Neuronal stem cell (in vitro differentiated cells): Measurements from ENCODE around the gene GP9.

Source experiments
- DNase-seq: peaks from one replicate; pipeline ENCODE4 v3.0.0-alpha.2; 2013; ENCODE audit warnings: low spot score
- H2AFZ ChIP-seq: one replicate; pipeline ENCODE4 v1.6.1; 2013; ENCODE audit warnings: mild to moderate bottlenecking, low read length, inconsistent platforms
- H2AK5ac ChIP-seq: 2 replicates; pipeline ENCODE4 v1.6.1; 2013; ENCODE audit warnings: low read depth, mild to moderate bottlenecking, inconsistent platforms, low read length, moderate library complexity, mixed read lengths
- H2BK120ac ChIP-seq: 2 replicates; pipeline ENCODE4 v1.6.1; 2013; ENCODE audit warnings: low read depth, mild to moderate bottlenecking, inconsistent platforms, low read length, moderate library complexity, mixed read lengths
- H2BK12ac ChIP-seq: one replicate; pipeline ENCODE4 v1.6.1; 2013; ENCODE audit warnings: low read length, inconsistent platforms
- H2BK15ac ChIP-seq: 2 replicates; pipeline ENCODE4 v1.6.1; 2013; ENCODE audit warnings: mild to moderate bottlenecking, low read length, inconsistent platforms, mixed read lengths
- H2BK5ac ChIP-seq: one replicate; pipeline ENCODE4 v1.6.1; 2013; ENCODE audit warnings: inconsistent platforms, mild to moderate bottlenecking, low read length, moderate library complexity
- H3K14ac ChIP-seq: one replicate; pipeline ENCODE4 v1.6.1; 2013; ENCODE audit warnings: low read length, inconsistent platforms
- H3K18ac ChIP-seq: 2 replicates; pipeline ENCODE4 v1.6.1; 2013; ENCODE audit warnings: low read length, inconsistent platforms
- H3K23ac ChIP-seq: 2 replicates; pipeline ENCODE4 v1.6.1; 2013; ENCODE audit warnings: low read depth, mild to moderate bottlenecking, mixed read lengths, low read length, inconsistent platforms; ENCODE audit not compliant: poor library complexity
- H3K27ac ChIP-seq: replicated peaks from 3 replicates; pipeline ENCODE4 v1.5.1; 2013; ENCODE audit warnings: low read length, inconsistent platforms
- H3K27me3 ChIP-seq, 3 experiments: 2 replicates each; pipeline ENCODE4 v1.6.1; 2013; ENCODE audit warnings: low read length in 3 of 3, mild to moderate bottlenecking in 2 of 3, inconsistent platforms in 1 of 3, low read depth in 1 of 3, mixed read lengths in 1 of 3, moderate library complexity in 1 of 3; ENCODE audit not compliant: control insufficient read depth in 3 of 3, insufficient read depth in 3 of 3
- H3K36me3 ChIP-seq, 2 donors: replicated peaks in 1 of 2; 2 replicates each; pipeline ENCODE4 v1.6.1; 2013; ENCODE audit warnings: low read length in 2 of 2; ENCODE audit not compliant: control insufficient read depth in 2 of 2, insufficient read depth in 2 of 2
- H3K4ac ChIP-seq: 2 replicates; pipeline ENCODE4 v1.6.1; 2013; ENCODE audit warnings: inconsistent platforms, mild to moderate bottlenecking, low read length, moderate library complexity
- H3K4me1 ChIP-seq, 2 donors: 1 replicate in 1 of 2; 2 replicates in 1 of 2; pipeline ENCODE4 v1.6.1; 2013; ENCODE audit warnings: low read length in 2 of 2, low read depth in 1 of 2; ENCODE audit not compliant: control insufficient read depth in 2 of 2, insufficient read depth in 1 of 2
- H3K4me2 ChIP-seq: one replicate; pipeline ENCODE4 v1.6.1; 2013; ENCODE audit warnings: mild to moderate bottlenecking, low read length, inconsistent platforms; ENCODE audit not compliant: insufficient read depth, poor library complexity, severe bottlenecking
- H3K4me3 ChIP-seq, 2 donors: 2 replicates each; pipeline ENCODE4 v1.5.1; 2013; ENCODE audit warnings: low read length in 2 of 2, mild to moderate bottlenecking in 2 of 2, inconsistent platforms in 1 of 2, moderate library complexity in 1 of 2
- H3K79me1 ChIP-seq: one replicate; pipeline ENCODE4 v1.6.1; 2013; ENCODE audit warnings: low read depth, mild to moderate bottlenecking, inconsistent platforms, low read length, moderate library complexity
- H3K9ac ChIP-seq: one replicate; pipeline ENCODE4 v1.6.1; 2013; ENCODE audit warnings: mild to moderate bottlenecking, low read depth, low read length, inconsistent platforms; ENCODE audit not compliant: poor library complexity
- H3K9me3 ChIP-seq, 2 donors: replicated peaks in 1 of 2; 2 replicates each; pipeline versions ENCODE3 to v1.6.1; 2013; ENCODE audit warnings: low read length in 2 of 2, mild to moderate bottlenecking in 2 of 2, inconsistent platforms in 1 of 2, low read depth in 1 of 2, mixed read lengths in 1 of 2, moderate library complexity in 1 of 2; ENCODE audit not compliant: control insufficient read depth in 2 of 2, insufficient read depth in 1 of 2
- H4K8ac ChIP-seq: one replicate; pipeline ENCODE4 v1.6.1; 2013; ENCODE audit warnings: low read depth, mild to moderate bottlenecking, inconsistent platforms, low read length, moderate library complexity
- H4K91ac ChIP-seq: one replicate; pipeline ENCODE4 v1.6.1; 2013; ENCODE audit warnings: low read length, low read depth, mild to moderate bottlenecking, inconsistent platforms; ENCODE audit not compliant: poor library complexity
- WGBS, 2 donors: extraction: QIAGEN DNeasy Blood & Tissue Kit; methylation state at CpG; one replicate each; pipeline ENCODE4 v1.1.7; 2013; ENCODE audit warnings: missing lambda C conversion rate in 2 of 2, mixed read lengths in 1 of 2; ENCODE audit not compliant: insufficient read length in 2 of 2, insufficient replicate concordance in 1 of 2; ENCODE audit errors: extremely low coverage in 2 of 2; 5-methylcytosine and 5-hydroxymethylcytosine counted together

GP9 gene

GRCh38 chr3:129033151-129033550 is 27.4 kb upstream of the GP9 start:
- Histone ChIP-seq H3K4me3 (no peak overlapping the region), H4K8ac (peak overlapping the region; percentile 27), H2BK12ac (no peak overlapping the region), H3K4me1 (no peaks in the 10 kb centered on the region), H3K36me3 (peaks cover 0 to 84% of the 10 kb centered on the region in 2 donors), H3K4ac (no peak overlapping the region), H4K91ac (no peak overlapping the region), H2AFZ (no peak overlapping the region), H2BK15ac (no peak overlapping the region), H3K18ac (no peak overlapping the region), H2AK5ac (no peak overlapping the region), H2BK5ac (no peak overlapping the region), H3K9me3 (peaks cover 0 to 2% of the 10 kb centered on the region in 2 donors), H3K27me3 (no peaks in the 10 kb centered on the region), H3K79me1 (peaks cover 2% of the 10 kb centered on the region), H3K23ac (no peak overlapping the region), H3K27ac (no peak overlapping the region), H2BK120ac (no peak overlapping the region), H3K14ac (no peak overlapping the region), H3K9ac (peak overlapping the region; percentile 74), H3K4me2 (no peak overlapping the region)
- DNase-seq, result no peak
- no CpG with 5 or more reads among the region's 7 CpGs for WGBS, 2 donors

- no CpG with 5 or more reads among the region's 12 CpGs for WGBS, 2 donors
- H3K4ac ChIP-seq, result no peak overlapping the region
- no peak overlapping the region for H4K91ac ChIP-seq
- H3K4me1 ChIP-seq, result no peaks in the 10 kb centered on the region
- no peak overlapping the region for H2BK120ac ChIP-seq
- peaks cover 0 to 2% of the 10 kb centered on the region in 2 donors for H3K9me3 ChIP-seq
- no peak overlapping the region for H3K23ac ChIP-seq
- no peak overlapping the region for H3K27ac ChIP-seq
- no peak overlapping the region for H3K9ac ChIP-seq
- H2BK15ac ChIP-seq, result no peak overlapping the region
- no peak overlapping the region for H2AFZ ChIP-seq
- no peak overlapping the region for H3K4me3 ChIP-seq
- no peak overlapping the region for H2AK5ac ChIP-seq
- H3K18ac ChIP-seq, result no peak overlapping the region
- no peak overlapping the region for H2BK5ac ChIP-seq
- no peak overlapping the region for H3K14ac ChIP-seq
- no peaks in the 10 kb centered on the region for H3K27me3 ChIP-seq
- peaks cover 2% of the 10 kb centered on the region for H3K79me1 ChIP-seq
- no peak for DNase-seq
- H2BK12ac ChIP-seq, result no peak overlapping the region
- no peak overlapping the region for H4K8ac ChIP-seq
- H3K36me3 ChIP-seq, result peaks cover 0 to 89% of the 10 kb centered on the region in 2 donors
- H3K4me2 ChIP-seq, result no peak overlapping the region
Measured at GRCh38 chr3:129033633-129034321, 26.8 kb upstream of the GP9 start.

- peaks cover 0 to 93% of the 10 kb centered on the region in 2 donors for H3K36me3 ChIP-seq
- no peak overlapping the region for H3K4ac ChIP-seq
- H4K91ac ChIP-seq, result no peak overlapping the region
- no peak overlapping the region for H3K14ac ChIP-seq
- H2BK5ac ChIP-seq, result no peak overlapping the region
- no peak overlapping the region for H3K18ac ChIP-seq
- no peak overlapping the region for H4K8ac ChIP-seq
- no peak overlapping the region for H3K4me2 ChIP-seq
- H2AFZ ChIP-seq, result no peak overlapping the region
- H2BK12ac ChIP-seq, result no peak overlapping the region
- peaks cover 0 to 2% of the 10 kb centered on the region in 2 donors for H3K9me3 ChIP-seq
- peaks cover 2% of the 10 kb centered on the region for H3K79me1 ChIP-seq
- H2AK5ac ChIP-seq, result no peak overlapping the region
- H3K4me1 ChIP-seq, result no peaks in the 10 kb centered on the region
- no peaks in the 10 kb centered on the region for H3K27me3 ChIP-seq
- no peak overlapping the region for H3K4me3 ChIP-seq
- no peak overlapping the region for H3K27ac ChIP-seq
- no peak overlapping the region for H2BK120ac ChIP-seq
- no CpG with 5 or more reads among the region's 6 CpGs for WGBS, 2 donors
- no peak overlapping the region for H2BK15ac ChIP-seq
- DNase-seq, result no peak
- H3K9ac ChIP-seq, result no peak overlapping the region
- H3K23ac ChIP-seq, result no peak overlapping the region
Measured at GRCh38 chr3:129034642-129035041, 25.9 kb upstream of the GP9 start.

- H3K18ac ChIP-seq, result peak overlapping the region; percentile 65
- no peak overlapping the region for H2AK5ac ChIP-seq
- no peak overlapping the region for H2BK12ac ChIP-seq
- no peak for DNase-seq
- WGBS, 2 donors, result no CpG with 5 or more reads among the region's 11 CpGs
- no peak overlapping the region for H3K23ac ChIP-seq
- no peak overlapping the region for H3K27ac ChIP-seq
- H4K91ac ChIP-seq, result no peak overlapping the region
- no peak overlapping the region for H3K4ac ChIP-seq
- no peak overlapping the region for H2BK5ac ChIP-seq
- peaks cover 2% of the 10 kb centered on the region for H3K79me1 ChIP-seq
- H2BK120ac ChIP-seq, result no peak overlapping the region
- peak overlapping the region; percentile 27 for H3K9ac ChIP-seq
- no peak overlapping the region for H4K8ac ChIP-seq
- H3K14ac ChIP-seq, result no peak overlapping the region
- no peaks in the 10 kb centered on the region for H3K27me3 ChIP-seq
- H3K4me1 ChIP-seq, result no peaks in the 10 kb centered on the region
- no peak overlapping the region for H2BK15ac ChIP-seq
- peaks cover 0 to 2% of the 10 kb centered on the region in 2 donors for H3K9me3 ChIP-seq
- no peak overlapping the region for H2AFZ ChIP-seq
- H3K4me2 ChIP-seq, result no peak overlapping the region
- H3K36me3 ChIP-seq, result peaks cover 0 to 94% of the 10 kb centered on the region in 2 donors
- H3K4me3 ChIP-seq, result no peak overlapping the region
Measured at GRCh38 chr3:129035360-129036221, 25.0 kb upstream of the GP9 start.
